NCI-H510A (cell line): ENCODE results near the gene RELL1.

ENCODE experiments used
- DNase-seq: peaks from one replicate; lab custom pipeline; 2025; lab: John Stamatoyannopoulos, UW

Gene RELL1

DNA sequence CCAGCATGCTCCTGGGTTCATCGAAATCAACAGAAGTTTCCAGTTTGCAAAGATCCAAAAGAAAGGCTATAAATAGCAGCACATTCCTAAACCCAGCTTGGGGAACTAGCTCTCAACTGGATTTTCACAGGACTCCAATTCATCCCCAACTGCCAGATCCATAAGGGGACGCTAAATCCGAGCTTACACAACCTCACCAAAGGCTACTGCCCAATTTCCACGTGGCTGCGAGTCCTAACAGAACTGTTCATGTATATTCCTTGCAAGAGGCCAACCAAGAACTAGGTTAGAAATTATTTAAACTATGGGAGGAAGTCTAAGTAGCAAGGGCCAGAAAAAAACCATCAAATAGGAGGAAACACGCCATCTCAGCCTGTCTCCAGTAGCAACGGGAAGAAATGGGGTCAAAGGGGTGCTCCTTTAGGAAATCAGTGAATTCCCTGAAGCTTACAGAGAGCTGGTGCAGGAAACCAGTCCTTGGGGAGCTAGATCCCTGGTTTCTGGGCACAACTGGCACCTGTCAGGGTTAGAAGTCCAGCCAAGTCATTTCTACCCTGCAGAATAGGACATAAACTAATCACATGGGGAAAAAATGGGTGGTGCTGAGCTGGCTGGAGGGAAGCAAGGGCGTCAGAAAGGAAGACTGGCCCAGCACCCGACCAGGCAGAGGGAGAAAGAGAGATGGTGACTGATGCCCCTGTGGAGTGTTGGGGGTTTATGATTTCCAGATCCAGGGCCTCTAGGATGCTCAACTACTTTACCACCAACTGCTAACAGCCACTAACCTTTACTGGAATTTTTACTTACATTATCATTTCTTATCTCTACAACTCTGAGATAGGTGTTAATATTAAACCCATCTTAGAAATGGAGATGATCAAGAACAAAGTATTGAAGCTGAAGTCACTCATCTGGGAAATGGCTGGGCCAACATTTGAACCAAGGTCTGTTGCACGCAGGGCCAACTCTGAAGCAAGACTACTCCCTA, 20.5 kb downstream of the RELL1 start:
- DNase-seq: no peak

DNA sequence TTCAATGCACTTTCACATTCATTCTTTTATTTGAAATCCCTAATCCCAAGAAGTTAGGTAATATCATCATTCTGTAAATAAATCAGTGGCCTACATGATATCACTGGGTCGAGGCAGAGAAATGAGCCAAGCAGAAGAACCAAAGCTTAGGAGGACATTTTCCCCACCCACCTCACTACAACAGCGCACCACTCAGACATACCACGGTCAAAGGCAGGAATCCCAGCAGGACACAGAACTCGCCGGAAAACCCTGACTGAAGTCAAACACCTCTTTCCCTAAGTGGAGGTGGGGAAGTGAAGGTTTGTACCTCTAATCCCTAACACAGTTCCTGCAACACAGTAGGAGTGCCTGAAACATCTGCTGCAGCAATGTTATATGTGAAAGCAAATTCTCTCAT, 21.5 kb downstream of the RELL1 start:
- DNase-seq: no peak

DNA sequence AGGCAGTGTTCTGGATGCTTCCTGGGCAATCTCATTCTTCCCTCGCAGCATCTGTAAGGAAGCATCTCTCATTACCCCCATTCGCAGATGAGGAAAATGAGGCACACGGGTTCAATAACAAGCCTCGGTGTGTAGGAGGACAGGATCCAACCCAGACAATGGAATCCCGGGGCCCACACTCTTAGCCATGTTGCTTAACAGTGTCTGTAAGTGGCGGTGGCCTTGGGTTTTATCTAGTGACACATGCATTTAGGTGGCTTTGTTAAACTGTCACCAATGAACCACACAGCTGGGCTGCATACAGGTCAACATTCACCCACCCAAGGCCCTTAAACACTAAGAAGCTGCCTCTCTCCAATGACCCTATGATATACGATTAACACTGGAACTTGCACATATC, 22.6 kb downstream of the RELL1 start:
- DNase-seq: no peak

DNA sequence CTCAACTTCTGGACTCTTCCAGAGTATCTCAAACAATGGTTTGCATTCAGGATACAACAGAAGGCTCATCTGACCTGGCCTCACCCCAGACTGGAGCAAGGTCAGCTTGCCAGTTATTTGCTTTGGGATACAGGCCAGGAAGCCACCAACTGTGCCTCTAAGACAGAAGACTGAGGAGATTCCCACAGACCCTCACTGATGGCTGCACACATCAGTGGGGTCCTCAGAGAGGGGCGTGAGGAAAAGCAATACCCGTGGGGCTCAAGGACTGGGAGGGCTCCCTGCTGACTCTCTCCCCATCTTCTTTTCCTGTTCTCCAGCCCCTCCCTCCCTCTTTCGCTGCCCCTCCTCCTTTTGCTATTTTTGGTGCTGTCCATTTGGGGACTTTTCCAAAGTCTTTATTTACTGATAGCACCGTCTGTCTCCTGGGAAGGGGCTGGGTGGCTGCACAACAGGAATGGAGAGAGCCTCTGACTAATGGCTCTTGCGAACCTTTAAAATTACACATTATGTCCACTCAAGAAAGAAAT, 23.2 kb downstream of the RELL1 start:
- no peak for DNase-seq

DNA sequence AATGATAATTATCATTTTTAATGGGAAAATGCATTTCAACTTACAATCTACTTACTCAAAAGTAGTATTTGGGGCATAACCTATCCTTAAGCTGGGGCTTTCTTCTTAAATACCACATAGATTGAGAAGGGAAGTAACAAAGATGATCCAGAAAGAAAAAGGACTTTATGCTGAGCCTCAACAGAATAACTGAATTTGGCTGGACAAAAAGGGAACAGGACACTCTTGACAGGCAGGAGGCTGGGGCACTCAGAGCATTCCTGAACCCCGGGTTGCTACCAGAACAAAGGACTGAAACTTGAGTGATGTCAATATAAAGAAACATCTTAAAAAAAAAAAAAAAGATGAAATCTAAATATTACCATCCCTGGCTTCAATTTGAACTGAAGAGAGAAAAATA, 23.9 kb downstream of the RELL1 start:
- DNase-seq: no peak

DNA sequence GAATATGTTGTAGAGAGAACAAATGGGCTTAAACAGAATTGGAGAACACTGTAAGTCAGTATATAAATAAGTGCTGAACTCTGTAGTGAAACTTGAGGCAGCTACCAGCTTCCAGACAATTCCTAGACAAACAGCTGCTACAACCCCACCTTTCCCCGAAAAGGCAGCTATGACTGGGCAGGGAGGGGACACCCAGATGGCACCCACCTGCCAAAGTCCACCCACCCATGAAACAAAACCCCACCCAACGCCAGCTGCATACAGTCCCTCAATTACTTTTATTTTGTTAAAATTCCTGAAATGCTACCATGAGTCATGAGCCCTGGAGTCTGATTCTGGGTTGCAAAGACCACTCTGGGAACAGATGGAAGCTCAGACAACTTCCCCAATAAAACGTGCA, 24.4 kb downstream of the RELL1 start:
- no peak for DNase-seq

DNA sequence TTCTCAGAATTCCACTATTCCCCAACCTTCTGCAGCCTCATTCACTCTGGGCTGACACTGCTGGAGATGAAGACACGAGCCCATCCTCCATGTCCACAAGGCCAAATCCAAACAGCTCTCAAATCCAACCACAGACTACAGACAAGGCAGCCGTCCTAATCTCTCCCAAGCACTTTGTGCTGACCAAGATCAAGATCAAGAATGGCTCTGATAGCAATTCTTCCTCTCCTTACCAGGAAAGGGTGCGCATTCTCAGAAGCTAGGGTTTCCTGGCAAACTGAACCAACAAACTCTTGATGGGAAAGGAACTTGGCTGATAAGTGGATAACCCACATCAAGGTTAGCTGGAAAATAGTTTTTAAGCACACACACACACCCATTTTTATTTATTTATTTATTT, 26.5 kb downstream of the RELL1 start:
- no peak for DNase-seq

DNA sequence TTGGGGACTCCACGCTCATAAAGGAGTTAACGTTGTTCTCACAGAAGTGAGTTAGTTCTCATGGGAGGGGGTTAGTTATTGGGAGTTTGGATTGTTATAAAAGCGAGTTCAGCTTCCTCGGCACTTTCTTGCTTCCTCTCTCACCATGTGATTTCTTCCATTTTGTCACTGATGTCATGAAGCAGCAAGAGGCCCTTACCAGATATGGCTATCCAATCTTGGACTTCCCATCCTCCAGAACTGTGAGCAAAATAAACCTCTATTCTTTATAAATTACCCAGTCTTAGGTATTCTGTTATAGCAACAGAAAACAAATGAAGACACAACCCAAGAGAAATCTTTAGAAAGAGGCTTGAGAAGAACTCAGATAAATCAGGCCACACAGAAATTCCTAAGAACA, 29.5 kb downstream of the RELL1 start:
- no peak for DNase-seq

DNA sequence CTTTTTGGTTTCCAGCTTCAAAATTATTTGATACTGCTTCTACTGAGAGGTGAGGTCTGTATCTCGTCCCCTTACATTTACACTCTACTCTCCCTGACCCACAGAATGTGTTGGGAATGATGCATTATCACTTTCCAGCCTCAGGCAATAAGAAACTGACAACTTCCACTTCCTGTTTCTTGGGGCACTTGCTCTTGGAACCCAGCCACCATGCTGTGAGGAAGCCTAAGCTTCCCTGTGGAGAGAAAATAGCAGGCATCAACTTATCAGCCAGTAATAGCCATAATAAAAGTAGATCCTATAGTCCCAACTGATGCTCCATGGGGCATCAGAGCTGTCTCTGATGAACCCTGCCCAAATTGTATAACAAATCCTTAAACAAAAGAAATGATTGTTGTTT, 32.6 kb downstream of the RELL1 start:
- no peak for DNase-seq

DNA sequence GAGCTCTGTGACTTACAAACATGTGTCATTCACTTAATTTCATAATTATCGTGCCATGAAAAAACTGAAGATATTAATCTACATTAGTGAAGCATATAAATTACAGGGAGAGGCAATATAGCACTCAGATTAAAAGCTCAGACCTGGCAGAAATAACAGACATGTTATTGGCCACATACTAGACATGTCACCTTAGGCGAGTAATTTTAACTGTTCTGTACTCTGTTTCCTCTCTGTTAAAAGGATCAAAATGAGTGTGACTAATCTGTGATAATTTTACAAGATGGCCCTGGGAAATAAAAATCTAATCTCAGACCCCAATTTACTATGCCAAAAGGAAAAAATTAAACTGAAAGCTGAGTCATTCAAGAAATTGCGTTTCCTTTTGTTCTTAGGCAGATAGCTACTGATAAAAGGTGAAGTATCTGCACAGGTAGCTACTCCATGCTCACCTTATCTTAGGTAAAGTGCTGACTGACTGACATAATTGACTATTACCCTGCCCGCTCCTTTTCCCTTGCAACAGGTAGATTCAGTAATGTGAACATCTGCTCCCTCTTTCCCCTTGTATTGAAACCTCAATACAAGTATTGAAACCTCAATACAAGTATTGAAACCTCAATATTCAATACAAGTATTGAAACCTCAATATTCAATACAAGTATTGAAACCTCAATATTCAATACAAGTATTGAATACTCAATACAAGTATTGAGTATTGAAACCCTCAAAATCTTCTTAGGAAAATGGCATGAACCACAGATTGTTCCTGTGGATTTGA, 33.2 kb downstream of the RELL1 start:
- DNase-seq: no peak

DNA sequence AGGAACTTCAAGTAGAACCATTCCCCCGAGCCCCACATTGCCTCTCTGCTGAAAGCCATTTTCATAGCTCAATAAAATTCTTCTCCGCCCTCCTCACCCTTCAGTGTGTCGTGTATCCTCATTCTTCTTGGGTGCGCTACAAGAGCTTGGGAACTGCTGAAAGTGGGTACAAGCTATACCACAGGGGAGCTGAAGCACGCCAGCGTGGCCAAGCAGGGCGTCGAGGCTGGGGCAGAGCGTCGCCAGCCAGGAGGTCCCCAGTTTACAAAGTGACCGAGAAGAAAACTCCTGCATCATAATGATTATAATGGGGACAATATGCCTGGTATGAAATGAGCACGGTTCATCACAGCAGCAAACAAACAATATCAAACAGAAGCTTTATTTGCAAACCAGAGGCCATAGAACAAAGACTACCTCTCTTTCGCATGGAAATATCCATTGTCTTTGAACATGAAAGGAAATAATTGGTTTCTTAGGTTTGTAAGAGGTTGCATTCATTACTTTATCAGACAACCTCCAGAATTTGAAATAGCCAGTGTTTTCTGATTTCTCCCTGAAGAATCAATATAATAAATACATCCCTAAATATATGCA, 34.3 kb downstream of the RELL1 start:
- DNase-seq: no peak

DNA sequence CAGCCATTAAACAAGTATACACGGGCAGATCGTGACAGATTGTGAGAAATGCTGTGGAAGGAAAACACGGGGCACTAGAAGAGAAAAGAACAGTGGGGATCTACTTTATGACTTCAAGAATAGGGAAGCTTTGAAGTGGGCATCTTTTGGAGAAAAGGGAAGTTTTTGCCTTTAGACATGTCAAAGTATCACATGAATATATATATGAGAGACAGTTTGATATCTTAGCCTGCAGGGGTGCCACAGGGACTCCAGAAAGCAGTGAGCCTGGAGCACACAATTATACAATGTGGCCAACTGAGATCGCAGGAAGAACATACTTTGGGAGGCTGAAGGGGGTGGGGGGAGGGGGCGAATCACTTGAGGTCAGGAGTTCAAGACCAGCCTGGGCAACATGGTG, 35.7 kb downstream of the RELL1 start:
- DNase-seq: no peak

DNA sequence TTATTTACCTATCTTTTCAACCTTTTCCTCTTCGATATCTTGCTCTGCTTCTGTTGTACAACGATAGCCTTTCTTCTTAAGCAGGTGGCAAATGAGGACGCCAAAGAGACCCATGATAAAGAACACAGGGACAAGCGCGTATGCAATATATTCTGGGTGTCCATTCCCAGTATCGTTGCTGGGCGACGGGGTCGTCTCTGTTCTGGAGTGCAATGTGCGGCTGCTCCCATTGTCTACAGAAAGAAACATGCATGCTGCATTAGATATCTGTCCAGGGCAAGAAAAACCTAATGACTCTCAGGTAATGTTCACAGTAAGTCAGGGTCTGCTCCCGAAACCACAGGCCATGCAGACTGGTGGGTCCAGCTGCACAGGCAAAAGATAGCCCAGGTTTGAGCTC, 36.9 kb downstream of the RELL1 start:
- no peak for DNase-seq

DNA sequence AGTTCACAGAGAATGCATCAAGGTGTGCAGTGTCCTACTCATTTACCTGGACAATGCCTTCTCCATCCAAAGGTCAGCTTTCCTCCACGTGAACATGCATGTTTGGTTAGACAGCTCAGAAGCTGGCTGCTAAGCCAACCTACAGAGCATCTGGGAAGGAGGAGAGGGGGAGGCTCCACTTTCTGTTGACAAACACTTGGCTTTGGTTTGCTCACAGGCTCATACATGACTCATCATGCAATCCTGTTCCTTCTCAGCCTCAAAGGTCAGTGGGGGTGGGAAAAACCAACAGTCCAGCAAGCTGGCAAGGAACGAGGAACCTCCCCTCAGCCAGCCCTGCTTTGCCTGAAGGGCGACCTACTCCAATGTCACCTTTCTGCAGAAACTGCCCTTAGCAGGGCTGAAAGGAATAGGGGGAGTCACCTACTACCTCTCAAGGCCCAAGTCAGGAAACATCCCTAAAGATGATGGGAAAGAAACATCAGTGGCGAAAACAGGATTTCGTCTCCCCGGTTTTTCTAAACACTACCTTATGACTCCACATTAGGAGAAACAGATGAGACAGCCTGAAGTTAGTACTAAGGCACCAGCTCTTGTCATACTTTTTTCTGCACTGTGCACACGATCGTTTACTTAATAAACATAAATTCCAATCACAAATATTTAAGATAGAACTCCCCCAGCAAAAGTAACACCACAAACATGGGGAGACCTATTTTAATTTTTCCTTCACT, 37.9 kb downstream of the RELL1 start:
- peak; percentile 51 for DNase-seq

DNA sequence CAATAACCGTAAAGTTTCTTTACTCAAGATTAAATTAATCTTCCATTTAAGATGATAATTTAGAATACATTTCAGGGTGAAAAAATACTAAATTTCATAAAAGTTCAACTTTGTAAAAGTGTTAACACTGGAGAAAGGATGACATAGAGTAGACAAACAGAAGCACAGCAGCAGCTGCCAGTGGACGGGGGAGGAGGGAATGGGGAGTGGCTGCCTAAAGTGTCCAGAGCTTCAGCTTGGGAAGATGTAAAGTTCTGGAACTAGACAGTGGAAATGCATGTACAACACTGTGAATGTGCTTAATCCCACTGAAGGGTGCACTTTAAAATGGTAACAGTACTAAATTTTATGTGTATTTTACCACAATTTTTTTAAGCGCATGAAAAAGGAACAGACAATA, 39.9 kb downstream of the RELL1 start:
- no peak for DNase-seq

DNA sequence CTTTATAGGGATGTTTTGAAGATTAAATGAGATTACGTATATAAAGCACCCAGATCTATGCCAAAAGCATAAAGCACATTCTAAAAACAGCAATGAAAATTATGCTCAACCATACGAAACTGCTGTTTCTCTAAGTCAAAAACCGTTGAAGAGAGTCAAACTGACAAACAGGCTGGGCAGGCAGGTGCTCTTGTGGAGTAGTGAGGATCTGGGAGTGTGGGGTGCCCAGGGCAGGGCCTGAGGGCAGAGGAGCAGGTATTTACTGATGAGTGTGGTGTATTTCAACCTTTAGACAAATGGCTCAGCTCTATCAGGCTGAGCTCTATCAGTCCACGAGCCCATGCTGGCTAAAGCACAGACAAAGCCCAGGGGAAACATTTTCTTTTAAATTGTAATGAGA, 40.4 kb downstream of the RELL1 start:
- no peak for DNase-seq

DNA sequence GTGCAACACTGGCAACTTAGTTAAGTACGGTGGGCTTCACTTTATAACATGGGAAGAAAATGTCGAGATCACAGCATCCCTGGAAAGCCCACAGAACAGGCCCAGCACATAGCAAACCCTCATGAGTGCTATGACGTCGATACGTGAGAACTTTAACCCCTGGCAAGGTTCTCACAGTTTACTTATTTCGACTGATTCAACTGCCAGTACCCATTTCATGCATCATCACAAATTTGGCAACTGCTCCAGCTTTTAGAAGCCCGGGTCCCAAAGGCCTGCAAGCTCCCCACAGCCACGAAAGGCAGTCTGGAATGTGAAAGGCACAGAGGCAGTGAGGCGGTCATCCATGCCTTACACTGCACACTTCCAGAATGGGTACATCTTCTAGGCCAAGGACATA, 41.2 kb downstream of the RELL1 start:
- no peak for DNase-seq

DNA sequence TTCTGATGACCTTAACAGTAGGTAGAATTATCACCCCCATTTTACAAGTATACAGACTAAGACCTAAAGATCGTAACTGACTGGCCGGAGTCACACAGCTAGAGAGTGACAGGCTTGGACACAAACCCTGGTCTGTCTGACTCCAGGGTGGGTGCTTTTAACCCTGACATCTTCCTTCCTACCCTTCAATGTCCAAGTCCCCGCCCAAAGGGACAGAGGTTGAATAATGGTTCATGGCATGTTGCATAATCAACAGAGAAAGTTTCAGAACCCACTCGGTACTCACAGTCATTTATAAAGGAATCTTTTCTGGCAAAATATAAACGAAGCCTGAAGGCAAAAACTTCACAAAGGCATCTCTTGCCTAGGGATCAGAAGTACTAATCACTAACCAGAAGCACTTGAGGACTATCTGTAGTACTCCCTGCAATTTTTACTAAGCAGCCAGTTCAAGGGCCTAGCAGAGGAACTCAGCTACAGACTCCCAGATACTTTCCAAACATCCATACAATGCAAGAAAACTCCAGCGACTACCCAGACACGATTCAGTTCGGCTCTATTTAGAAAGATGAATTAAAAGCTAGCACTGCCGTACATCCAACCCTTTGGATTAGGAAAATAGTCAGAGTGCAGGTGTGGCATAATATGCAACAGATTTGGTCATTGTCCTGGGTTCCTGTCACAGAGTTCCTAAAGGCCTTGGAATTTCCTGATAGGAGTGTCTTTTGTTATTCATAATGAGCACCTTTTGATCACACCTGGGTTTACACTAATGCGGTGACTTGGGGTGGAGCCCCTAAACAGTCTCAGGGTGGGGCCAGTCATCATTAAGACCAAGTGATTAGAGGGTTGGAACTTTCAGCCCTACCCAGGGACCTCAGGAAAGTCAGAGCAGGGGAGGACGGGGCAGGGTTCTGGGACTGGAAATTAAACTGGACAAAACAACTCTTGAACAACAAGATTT, 44.0 kb downstream of the RELL1 start:
- DNase-seq: no peak

DNA sequence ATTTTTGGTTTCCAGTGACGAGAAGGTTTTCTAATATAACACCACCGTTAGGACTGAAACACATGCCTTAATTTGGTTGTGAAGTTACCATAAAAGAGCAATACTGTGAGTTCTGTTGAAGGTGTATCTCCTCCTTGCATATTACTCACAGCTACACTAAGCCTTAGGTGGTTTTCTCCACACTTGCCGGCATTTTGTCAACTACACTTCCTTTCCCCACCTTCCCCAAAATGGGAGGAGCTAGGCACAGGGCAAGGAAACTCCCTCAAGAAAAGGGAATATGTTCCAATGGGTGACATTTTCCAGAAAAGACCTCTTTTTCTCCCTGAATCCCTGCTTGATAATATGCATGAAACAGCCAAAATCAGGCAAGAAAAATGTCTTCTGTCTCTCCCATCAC, 44.8 kb downstream of the RELL1 start:
- no peak for DNase-seq

DNA sequence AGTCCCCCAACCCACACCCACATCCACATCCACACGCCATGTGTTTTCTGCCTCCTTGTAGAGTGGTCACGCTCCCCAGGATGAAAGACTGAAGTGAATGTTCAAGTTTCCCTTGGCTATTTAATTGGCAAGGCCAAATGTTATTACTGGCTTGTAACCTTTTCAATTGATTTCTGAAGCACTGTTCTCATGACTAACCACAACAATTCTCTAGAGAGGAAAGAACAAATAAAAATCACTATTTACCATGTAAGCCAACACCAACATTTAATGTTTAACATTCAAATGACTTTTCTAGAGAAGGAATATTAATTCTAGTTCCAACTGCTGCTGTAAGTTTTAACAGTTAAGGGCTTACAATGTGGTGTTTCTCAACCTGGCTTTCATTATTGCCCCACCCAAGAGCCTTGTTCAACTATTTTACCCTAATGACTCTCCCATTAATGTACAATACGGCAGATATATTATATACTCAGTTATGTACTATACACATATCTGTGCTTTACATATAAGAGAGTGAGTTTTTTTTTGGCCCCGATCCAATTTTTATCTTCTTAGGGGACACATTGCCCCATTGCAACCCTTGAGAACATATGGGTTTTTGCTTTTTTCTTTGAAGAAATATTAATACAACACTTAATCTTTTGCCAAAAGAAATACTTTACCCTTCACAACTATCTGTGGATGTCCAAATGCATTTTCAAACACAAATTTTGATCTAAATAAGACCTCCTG, 46.5 kb downstream of the RELL1 start:
- no peak for DNase-seq
